ENCODE data around the gene ADCY6. TPM values are rescaled to one million over a fixed set of nuclear protein-coding genes. Genes with fewer than 3 reads are reported as not detected.

ADCY6 gene
- total and polyA plus RNA-seq, 12 donors = 20.8 to 55.3 (median 31.0) TPM

- no peak for TF ChIP-seq POLR2A (IDR thresholded peaks at IDR 0.05)
- TF ChIP-seq CTCF (IDR thresholded peaks at IDR 0.05) = no peak
- Histone ChIP-seq H3K27me3 (no peaks in the 10 kb centered on the region), H3K27ac (no peak overlapping the region), H3K4me1 (replicated peaks in 1 of 2) (no peaks in the 10 kb centered on the region), H3K9me3 (replicated peaks in 1 of 3) (no peaks in the 10 kb centered on the region), H3K36me3 (replicated peaks in 1 of 2) (no peaks in the 10 kb centered on the region), H3K4me3 (no peak overlapping the region)
- intact Hi-C loops (cut with DNase I) = no loop called here
- DNase-seq = no peak
Observed at GRCh38 chr12:48758737-48759136, 30.2 kb downstream of the ADCY6 start.

DNA sequence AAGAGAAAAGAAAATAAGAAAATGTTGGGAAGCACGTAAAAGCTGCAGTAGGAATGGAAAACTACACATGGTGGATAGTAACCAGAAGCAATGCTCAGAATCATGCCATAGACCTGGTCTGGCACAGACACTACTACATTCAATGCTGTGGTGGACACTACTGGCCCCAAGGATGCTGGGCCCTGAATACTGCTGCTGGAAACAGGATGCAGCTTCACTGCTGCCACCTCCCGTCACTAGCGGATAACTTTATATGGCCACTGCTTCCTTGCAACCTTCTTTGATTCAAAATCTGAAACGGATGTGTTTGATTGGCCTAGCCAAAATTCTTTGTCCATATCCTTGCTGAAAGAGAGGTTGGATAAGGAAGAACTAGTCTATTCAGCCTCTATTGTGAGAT is 30.7 kb downstream of the ADCY6 start:
- intact Hi-C loops (cut with DNase I) = no loop called here
- no peak overlapping the region for H3K27ac ChIP-seq

DNA sequence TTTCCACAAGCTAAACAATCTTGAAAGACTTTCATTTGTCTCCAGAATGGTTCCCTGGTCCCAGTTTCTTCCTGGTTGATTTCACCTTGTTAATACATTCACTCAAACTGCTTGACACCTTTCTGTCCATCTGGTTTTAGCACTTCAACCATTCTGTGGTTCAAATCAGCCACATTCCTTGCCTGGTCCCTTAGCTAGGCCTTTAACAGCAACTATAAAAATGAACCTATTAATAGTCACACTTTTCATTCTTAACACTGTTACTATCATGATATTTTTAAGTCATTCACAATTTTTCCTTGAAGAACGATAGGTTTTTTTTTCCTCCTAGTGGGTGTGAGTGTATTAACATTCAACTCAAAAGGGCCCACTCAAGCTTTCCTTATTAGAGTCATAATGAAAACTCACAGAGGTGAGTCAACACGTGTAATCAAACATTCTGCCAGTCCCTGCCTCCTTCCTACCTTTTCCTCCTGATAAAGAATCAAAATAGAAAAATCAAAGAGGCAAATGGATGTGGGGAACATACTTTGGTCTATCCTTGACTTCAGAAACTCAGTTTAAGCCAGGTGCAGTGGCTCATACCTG is 38.0 kb downstream of the ADCY6 start:
- H3K9me3 ChIP-seq (replicated peaks in 1 of 3) = no peaks in the 10 kb centered on the region
- DNase-seq = no peak
- intact Hi-C loops (cut with DNase I) = loop anchor here in 1 of 2 donors (5.0 kb wide), 1 partner anchor 41 kb away; no protein-coding TSS in a partner anchor
- no peaks in the 10 kb centered on the region for H3K36me3 ChIP-seq (replicated peaks in 1 of 2)
- H3K4me1 ChIP-seq (replicated peaks in 1 of 2) = peaks cover 0 to 9% of the 10 kb centered on the region in 2 donors
- no peaks in the 10 kb centered on the region for H3K27me3 ChIP-seq
- no peak overlapping the region for H3K27ac ChIP-seq
- TF ChIP-seq CTCF (IDR thresholded peaks at IDR 0.05) (no peak), POLR2A (IDR thresholded peaks at IDR 0.05) (no peak)
- no peak overlapping the region for H3K4me3 ChIP-seq
- WGBS, 4 donors = 46 to 75% (median 65%) methylated on average over 2 of the region's 2 CpGs

More for the DNA sequence above, 30.7 kb downstream of the ADCY6 start:
- no peaks in the 10 kb centered on the region for H3K36me3 ChIP-seq (replicated peaks in 1 of 2)
- no peak for DNase-seq
- TF ChIP-seq POLR2A (IDR thresholded peaks at IDR 0.05) (no peak), CTCF (IDR thresholded peaks at IDR 0.05) (no peak)
- H3K4me3 ChIP-seq = no peak overlapping the region
- 64 to 73% (median 69%) methylated on average over 4 of the region's 4 CpGs for WGBS, 4 donors
- H3K9me3 ChIP-seq (replicated peaks in 1 of 3) = no peaks in the 10 kb centered on the region
- H3K27me3 ChIP-seq = no peaks in the 10 kb centered on the region
- peaks cover 0 to 5% of the 10 kb centered on the region in 2 donors for H3K4me1 ChIP-seq (replicated peaks in 1 of 2)

- no peak for DNase-seq
- 92 to 100% (median 95%) methylated on average over 1 of the region's 1 CpG; no CpG with 5 or more reads in 1 of the 4 donors for WGBS, 4 donors
Observed at GRCh38 chr12:48750215-48750614, 38.7 kb downstream of the ADCY6 start.

More at GRCh38 chr12:48750215-48750614, 38.7 kb downstream of the ADCY6 start:
- intact Hi-C loops (cut with DNase I) = loop anchor here in 1 of 2 donors (5.0 kb wide), 1 partner anchor 42 kb away; no protein-coding TSS in a partner anchor
- TF ChIP-seq POLR2A (IDR thresholded peaks at IDR 0.05) (no peak), CTCF (IDR thresholded peaks at IDR 0.05) (no peak)
- H3K27ac ChIP-seq = no peak overlapping the region
- H3K4me1 ChIP-seq (replicated peaks in 1 of 2) = peaks cover 0 to 9% of the 10 kb centered on the region in 2 donors
- no peaks in the 10 kb centered on the region for H3K36me3 ChIP-seq (replicated peaks in 1 of 2)
- H3K27me3 ChIP-seq = no peaks in the 10 kb centered on the region
- H3K4me3 ChIP-seq = no peak overlapping the region
- H3K9me3 ChIP-seq (replicated peaks in 1 of 3) = no peaks in the 10 kb centered on the region

All from adrenal gland (tissue), 12 donors.